ENCODE data around the gene ITM2C.

DNA sequence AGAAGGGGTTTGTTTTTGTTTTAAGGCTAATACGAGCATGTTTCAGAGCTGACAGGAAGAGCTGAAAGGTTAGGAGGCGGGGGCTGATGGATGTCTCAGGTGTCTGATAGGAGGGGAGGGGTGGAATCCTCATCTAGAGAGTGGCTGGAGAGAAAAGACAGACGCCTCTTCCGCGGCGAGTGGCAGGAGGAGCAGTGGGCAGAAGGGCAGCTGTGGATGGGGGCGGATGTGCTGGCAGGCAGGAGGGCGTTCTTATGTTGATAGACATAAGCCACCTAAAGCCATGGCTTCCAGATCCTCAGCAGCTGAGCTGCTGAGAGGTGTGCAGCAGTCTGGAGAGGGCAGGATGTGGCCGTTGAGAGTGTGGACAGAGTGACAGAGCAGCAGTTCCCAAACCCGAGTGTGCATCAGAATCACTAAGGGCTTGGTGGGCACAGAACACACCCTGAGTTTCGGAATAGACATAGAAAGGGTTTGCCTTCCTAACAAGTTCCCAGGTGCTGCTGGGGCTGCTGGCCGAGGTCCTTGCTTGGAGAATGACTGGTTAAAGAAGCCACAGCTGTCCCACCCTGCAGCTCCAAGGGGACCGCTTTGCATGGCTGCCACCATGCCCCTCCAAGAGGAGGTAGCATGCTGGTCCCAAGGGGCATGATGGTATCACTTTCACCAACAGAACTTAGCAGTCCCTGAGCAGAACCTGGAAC is 3.0 kb upstream of the ITM2C start:
- TF ChIP-seq, protein P1, sequence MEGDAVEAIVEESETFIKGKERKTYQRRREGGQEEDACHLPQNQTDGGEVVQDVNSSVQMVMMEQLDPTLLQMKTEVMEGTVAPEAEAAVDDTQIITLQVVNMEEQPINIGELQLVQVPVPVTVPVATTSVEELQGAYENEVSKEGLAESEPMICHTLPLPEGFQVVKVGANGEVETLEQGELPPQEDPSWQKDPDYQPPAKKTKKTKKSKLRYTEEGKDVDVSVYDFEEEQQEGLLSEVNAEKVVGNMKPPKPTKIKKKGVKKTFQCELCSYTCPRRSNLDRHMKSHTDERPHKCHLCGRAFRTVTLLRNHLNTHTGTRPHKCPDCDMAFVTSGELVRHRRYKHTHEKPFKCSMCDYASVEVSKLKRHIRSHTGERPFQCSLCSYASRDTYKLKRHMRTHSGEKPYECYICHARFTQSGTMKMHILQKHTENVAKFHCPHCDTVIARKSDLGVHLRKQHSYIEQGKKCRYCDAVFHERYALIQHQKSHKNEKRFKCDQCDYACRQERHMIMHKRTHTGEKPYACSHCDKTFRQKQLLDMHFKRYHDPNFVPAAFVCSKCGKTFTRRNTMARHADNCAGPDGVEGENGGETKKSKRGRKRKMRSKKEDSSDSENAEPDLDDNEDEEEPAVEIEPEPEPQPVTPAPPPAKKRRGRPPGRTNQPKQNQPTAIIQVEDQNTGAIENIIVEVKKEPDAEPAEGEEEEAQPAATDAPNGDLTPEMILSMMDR (conservative IDR thresholded peaks at IDR 0.05; ENCODE audit: low read length), result no peak
- no peak for TF ChIP-seq EZH2phosphoT487 (IDR thresholded peaks at IDR 0.05; ENCODE audit: borderline replicate concordance)
